Measurements from ENCODE around the gene NPC2.
A peak's percentile ranks its signal among the peaks of the same experiment; 100 is the strongest.

Gene NPC2

DNA sequence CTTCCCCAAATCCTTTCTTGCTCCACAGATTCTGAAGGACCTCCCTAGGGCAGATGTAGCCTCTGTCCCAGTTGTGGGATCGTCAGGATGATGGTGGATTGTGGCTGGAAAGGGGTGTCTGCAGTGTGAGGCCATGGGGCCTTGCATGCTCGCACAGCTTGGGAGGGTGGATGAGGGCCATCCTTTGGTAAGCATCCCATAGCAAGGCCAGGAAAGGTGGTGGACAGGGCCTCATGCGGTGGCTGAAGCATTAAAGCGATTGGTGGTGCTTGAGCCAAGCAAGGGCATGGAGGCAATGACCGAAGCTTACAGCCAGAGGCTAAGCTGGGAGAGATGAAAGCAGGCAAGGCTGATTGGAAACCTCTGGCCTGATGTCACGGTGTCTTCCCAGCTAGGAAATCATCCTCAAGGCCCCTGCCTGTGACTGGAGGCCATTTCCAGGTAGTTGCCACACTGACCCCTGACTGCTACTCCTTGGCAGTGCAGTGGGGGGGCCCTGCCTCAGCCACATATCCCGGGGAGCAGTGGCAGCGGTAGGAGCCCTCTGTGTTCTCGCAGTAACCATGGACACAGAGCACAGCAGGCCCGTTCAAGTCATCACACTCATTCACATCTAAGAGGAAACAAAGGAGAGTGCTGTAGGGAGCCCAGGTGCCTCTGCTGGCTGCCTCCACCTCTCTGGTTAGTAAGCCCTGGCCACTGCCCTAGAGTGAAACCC lies 7.5 kb upstream of the NPC2 start:
- DNase-seq (ENCODE audit: insufficient read length) (no peak), FAIRE-seq (no peak)
- no peak for TF ChIP-seq TAF1 (IDR thresholded peaks at IDR 0.05; ENCODE audit: borderline replicate concordance, low read depth, low read length)
- TF ChIP-seq POLR2AphosphoS5 (IDR thresholded peaks at IDR 0.05; ENCODE audit: low read depth, low read length): no peak
- TF ChIP-seq POLR2A (IDR thresholded peaks at IDR 0.05; ENCODE audit: low read depth, low read length): no peak

DNA sequence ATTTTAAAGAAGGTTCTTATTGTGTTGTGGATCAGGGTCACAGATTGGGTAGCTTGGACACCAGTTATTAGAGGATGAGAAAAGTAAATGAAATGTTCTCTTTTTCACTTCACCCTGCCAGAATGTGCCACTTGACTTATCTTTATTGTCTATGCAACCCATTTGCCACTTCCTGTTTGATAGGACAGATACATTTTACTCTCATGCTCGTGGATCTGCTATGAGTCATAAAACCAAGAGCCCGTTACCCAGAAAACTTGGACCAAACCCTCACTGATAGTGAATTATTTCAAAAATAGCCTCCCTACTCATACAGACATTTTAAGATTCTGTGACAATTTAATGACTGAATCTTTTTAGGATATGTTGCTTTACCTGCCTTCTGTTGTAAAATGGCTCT lies 2.3 kb upstream of the NPC2 start:
- TF ChIP-seq TAF1 (IDR thresholded peaks at IDR 0.05; ENCODE audit: borderline replicate concordance, low read depth, low read length) (no peak), POLR2AphosphoS5 (IDR thresholded peaks at IDR 0.05; ENCODE audit: low read depth, low read length) (no peak), POLR2A (IDR thresholded peaks at IDR 0.05; ENCODE audit: low read depth, low read length) (no peak)
- no peak for FAIRE-seq
- DNase-seq (ENCODE audit: insufficient read length): no peak

DNA sequence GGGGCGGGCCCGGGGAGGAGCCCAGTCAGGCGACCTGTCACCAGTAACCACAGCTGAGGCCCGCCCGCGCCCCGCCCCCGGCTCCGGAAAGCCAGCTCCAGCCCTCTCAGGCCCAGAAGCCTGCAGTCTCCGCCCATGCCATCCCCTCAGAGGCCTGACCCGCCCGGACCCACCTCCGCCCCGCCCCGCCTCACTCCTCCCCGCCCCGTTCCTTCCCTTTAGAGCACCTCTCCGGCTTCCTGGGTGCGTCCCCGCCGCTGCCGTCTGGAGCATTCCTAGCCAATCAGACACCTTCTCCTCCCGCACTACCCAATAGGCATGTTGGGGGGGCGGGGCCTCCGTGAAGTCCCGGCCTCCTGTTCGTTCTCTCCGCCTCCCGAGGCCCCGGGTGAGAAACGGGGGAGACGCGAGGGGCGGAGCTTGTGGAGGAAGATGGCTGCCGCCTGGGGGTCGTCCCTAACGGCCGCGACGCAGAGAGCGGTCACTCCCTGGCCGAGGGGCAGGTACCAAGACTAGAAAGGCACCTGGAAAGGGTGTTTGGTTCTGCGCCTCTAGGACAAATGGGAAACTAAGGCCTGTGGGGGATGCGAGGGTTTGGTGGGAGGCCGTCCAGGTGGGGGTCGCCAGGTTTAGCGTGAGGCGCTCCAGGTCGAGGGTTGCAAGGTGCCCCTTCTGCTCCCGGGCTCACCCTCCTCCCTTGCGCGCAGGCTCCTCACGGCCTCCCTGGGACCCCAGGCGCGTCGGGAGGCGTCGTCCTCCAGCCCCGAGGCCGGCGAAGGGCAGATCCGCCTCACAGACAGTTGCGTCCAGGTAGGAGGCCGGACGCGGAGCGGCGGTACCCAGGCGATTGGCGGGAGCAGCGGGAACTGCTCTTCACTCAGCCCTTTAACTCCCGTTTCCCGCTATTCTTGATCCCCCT lies 497 bp upstream of the NPC2 start, which contains the start of gene ISCA2:
Gene ISCA2 (plus strand): TSS at position 423 of the 919 bp plus-strand sequence. CDS start 10 bp downstream, at position 433.
- TF ChIP-seq POLR2AphosphoS5 (IDR thresholded peaks at IDR 0.05; ENCODE audit: low read depth, low read length) (peak; percentile 52), TAF1 (IDR thresholded peaks at IDR 0.05; ENCODE audit: borderline replicate concordance, low read depth, low read length) (0 out of 2 replicates have a peak, but pooled peaks have one; percentile 29), POLR2A (IDR thresholded peaks at IDR 0.05; ENCODE audit: low read depth, low read length) (peak; percentile 74)
- DNase-seq (ENCODE audit: insufficient read length) (peak; percentile 97), FAIRE-seq (peak; percentile 98)

DNA sequence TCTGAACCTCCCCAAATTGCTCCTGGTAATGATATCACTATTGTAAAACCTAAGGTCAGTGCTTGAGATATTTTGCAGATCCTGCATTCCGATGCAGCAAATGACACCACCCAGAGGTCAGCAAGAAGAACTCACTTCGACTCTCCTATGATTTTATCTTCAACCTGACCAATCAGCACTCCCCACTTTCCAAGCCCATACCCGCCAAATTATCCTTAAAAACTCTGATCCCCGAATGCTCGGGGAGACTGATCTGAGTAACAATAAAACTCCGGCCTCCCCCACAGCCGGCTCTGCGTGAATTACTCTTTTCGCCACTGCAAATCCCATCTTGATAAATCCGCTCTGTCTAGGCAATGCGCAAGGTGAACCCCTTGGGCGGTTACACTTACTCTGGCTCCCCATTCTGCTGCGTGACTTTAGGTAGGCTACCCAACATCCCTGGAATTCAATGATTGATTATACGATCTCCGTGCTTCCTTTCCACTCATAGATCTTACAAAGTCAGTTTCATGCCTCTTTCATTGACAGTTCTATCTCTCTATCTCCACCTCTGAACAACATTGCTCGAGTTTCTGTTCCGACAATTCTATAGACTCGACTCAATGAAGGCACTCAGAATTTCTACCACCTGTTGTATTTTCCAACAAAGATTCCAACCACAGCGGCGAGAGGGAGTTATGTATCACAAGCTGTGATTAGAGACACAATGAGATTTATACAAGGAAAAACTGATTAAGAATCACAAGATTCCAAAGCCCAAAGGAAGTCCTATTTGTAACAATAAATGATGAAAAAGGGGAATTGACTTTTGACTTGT lies 939 bp downstream of the NPC2 start:
- peak; percentile 66 for FAIRE-seq
- no peak for TF ChIP-seq TAF1 (IDR thresholded peaks at IDR 0.05; ENCODE audit: borderline replicate concordance, low read depth, low read length)
- no peak for TF ChIP-seq POLR2AphosphoS5 (IDR thresholded peaks at IDR 0.05; ENCODE audit: low read depth, low read length)
- no peak for TF ChIP-seq POLR2A (IDR thresholded peaks at IDR 0.05; ENCODE audit: low read depth, low read length)
- no peak for DNase-seq (ENCODE audit: insufficient read length)

DNA sequence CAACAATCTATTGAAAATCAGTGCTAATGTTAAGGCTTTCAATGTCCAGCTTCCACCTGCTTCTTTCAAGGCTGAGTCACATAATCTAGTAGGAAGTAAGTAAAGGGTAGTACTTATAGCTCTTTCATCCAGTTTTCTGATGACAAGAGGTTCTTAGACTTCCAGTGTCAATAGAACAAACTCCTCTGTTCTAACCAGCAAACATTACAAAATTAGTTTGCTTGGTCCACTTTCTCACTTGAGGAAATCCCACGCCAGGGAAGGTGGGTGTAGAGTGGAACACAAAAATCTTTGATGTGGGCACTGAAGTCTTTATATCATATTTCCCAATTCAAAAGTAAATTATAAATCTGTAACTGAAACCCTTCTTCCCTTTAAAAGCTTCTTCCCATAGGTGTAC lies 2.6 kb downstream of the NPC2 start:
- DNase-seq (ENCODE audit: insufficient read length): no peak
- no peak for FAIRE-seq
- TF ChIP-seq TAF1 (IDR thresholded peaks at IDR 0.05; ENCODE audit: borderline replicate concordance, low read depth, low read length): no peak
- TF ChIP-seq POLR2AphosphoS5 (IDR thresholded peaks at IDR 0.05; ENCODE audit: low read depth, low read length): no peak
- TF ChIP-seq POLR2A (IDR thresholded peaks at IDR 0.05; ENCODE audit: low read depth, low read length): no peak

DNA sequence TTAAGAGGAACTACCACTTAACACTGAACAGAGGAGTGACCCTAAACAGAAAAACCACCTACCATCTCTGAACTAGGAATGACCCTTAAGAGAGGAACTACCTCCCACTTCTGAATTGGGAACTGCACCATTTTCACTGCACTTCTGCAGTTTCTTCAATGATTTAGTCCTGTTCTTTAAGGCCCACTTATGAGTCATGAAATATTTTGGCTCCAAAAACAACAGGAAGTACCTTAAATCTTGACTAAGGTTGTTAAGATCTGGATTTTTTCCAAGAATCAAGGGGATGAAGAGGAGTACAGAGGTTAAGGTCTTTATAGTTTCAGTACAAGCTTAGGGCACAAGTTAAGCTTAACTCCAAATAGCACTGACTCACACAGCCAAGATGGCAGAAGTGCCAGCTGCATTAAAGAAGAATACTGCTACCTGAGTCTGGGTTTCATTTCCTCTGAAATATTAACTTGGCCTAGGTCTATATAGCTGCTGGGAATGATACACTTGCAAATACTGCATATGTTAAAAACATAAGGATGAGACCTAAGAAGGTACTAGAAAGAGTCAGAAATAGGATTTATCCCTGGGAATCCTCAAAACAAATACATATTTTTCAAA lies 4.2 kb downstream of the NPC2 start:
- TF ChIP-seq POLR2A (IDR thresholded peaks at IDR 0.05; ENCODE audit: low read depth, low read length): no peak
- TF ChIP-seq TAF1 (IDR thresholded peaks at IDR 0.05; ENCODE audit: borderline replicate concordance, low read depth, low read length): no peak
- TF ChIP-seq POLR2AphosphoS5 (IDR thresholded peaks at IDR 0.05; ENCODE audit: low read depth, low read length): no peak
- DNase-seq (ENCODE audit: insufficient read length) (no peak), FAIRE-seq (no peak)

DNA sequence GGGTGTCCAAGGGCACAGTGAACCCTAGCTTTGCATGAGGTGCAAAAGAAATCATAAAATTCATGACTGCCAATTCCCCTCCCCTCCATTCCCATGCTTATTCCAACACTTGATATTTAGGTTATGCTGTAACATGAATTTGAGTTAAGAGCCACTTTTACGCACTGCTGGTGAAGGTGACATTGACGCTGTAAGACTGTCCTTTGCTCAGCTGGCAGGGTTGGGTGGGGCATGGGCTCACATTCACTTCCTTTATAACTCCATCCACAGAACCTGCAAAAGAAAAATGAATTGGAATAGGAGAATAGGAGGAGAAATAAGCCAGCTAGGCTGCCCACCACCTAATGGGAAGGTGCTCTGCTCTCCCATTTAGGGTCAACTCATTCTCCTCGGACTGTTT lies 6.9 kb downstream of the NPC2 start:
- no peak for TF ChIP-seq POLR2AphosphoS5 (IDR thresholded peaks at IDR 0.05; ENCODE audit: low read depth, low read length)
- TF ChIP-seq POLR2A (IDR thresholded peaks at IDR 0.05; ENCODE audit: low read depth, low read length): no peak
- no peak for TF ChIP-seq TAF1 (IDR thresholded peaks at IDR 0.05; ENCODE audit: borderline replicate concordance, low read depth, low read length)
- FAIRE-seq (no peak), DNase-seq (ENCODE audit: insufficient read length) (no peak)

DNA sequence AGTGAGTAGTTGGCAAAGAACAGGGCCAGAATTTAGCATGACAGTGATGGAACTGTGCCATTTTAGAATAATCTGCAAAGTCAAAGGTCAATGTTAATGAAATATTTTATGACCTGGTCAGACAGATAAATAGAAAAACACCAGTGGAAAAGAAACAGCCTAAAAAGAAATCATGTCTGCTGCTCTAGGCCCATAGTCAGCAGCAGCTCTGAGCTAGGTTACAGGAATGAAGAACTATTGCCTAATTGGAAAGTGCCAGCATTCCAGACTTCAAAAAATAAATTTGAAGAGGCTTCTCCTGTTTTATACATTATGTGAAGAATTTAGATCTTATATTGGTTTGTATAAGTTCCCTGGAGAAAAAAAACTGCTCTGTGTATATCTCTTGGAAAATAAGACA lies 9.8 kb downstream of the NPC2 start:
- no peak for TF ChIP-seq POLR2A (IDR thresholded peaks at IDR 0.05; ENCODE audit: low read depth, low read length)
- no peak for TF ChIP-seq POLR2AphosphoS5 (IDR thresholded peaks at IDR 0.05; ENCODE audit: low read depth, low read length)
- no peak for TF ChIP-seq TAF1 (IDR thresholded peaks at IDR 0.05; ENCODE audit: borderline replicate concordance, low read depth, low read length)
- no peak for FAIRE-seq
- no peak for DNase-seq (ENCODE audit: insufficient read length)

DNA sequence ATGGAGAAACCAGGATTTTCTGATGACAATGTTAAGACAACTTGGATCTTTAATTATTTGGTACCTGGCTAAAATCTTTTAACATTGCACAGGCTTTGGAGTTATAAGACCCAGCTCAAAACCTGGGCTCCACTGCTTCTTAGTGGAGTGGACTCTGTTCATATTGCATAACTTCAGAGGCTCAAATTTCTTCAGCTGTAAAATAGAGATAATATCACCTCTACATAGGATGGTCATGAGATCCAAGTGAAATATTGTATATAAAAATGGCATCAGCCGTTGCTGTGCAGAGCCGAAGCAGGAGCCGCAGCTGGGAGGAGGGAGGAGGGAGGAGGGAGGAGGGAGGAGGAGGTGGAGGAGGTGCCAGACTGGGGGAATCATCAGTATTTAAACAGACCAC lies 10.5 kb downstream of the NPC2 start:
- DNase-seq (ENCODE audit: insufficient read length) (no peak), FAIRE-seq (no peak)
- TF ChIP-seq POLR2AphosphoS5 (IDR thresholded peaks at IDR 0.05; ENCODE audit: low read depth, low read length): no peak
- TF ChIP-seq TAF1 (IDR thresholded peaks at IDR 0.05; ENCODE audit: borderline replicate concordance, low read depth, low read length): no peak
- TF ChIP-seq POLR2A (IDR thresholded peaks at IDR 0.05; ENCODE audit: low read depth, low read length): no peak

DNA sequence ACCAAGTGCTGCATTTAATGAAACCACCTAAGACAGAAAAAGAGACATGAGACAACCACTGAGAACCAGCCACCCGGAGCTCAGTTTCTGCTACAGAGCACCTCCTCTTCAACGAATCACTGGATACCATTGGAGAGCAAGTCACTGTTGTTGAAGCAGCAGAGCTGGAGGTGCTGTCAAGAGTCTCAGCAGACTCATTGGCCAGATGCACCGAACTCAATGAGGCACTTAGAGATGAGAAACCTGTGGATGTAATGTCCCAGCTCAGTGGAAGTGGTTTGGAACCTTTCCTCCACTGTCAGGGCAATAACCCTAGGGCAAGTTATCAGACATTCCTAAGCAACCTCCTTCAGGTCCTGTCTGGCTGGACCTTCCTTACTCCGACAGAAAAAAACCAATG lies 13.1 kb downstream of the NPC2 start:
- TF ChIP-seq TAF1 (IDR thresholded peaks at IDR 0.05; ENCODE audit: borderline replicate concordance, low read depth, low read length): no peak
- TF ChIP-seq POLR2AphosphoS5 (IDR thresholded peaks at IDR 0.05; ENCODE audit: low read depth, low read length): no peak
- no peak for DNase-seq (ENCODE audit: insufficient read length)
- no peak for FAIRE-seq

Data from GM12892 (cell line).